Left lung (tissue), 10 donors: ENCODE data around the gene TPST1. TPM values are rescaled to one million over a fixed set of nuclear protein-coding genes. Genes with fewer than 3 reads are reported as not detected.

Source experiments
- ATAC-seq: fragments of 200-7000 bp; cut with Tn5 transposase; one replicate; pipeline ENCODE4 v1.9.1; 2020; ENCODE audit warnings: moderate library complexity
- DNase-seq, 4 donors: peaks; one replicate each; pipeline ENCODE4 v3.0.0-alpha.2; 2013 to 2020
- H3K27ac ChIP-seq, 2 donors: fragments of 200-600 bp; sonication (generic) in 1 of 2; one replicate each; pipeline versions ENCODE4 v1.5.0 to v1.8.0; 2020 to 2021
- H3K27me3 ChIP-seq, 2 donors: fragments of 200-600 bp; sonication (generic) in 1 of 2; one replicate each; pipeline versions ENCODE4 v1.5.0 to v1.8.0; 2020 to 2021
- H3K36me3 ChIP-seq, 2 donors: fragments of 200-600 bp; sonication (generic) in 1 of 2; one replicate each; pipeline versions ENCODE4 v1.5.0 to v1.8.0; 2020 to 2021
- H3K4me1 ChIP-seq, 2 donors: fragments of 200-600 bp; one replicate each; pipeline ENCODE4 v1.8.0; 2021
- H3K4me3 ChIP-seq, 2 donors: fragments of 200-600 bp; sonication (generic) in 1 of 2; one replicate each; pipeline versions ENCODE4 v1.5.0 to v1.8.0; 2020 to 2021; ENCODE audit warnings: mild to moderate bottlenecking in 1 of 2
- H3K9me3 ChIP-seq, 2 donors: fragments of 200-600 bp; sonication (generic) in 1 of 2; one replicate each; pipeline versions ENCODE4 v1.5.0 to v1.8.0; 2020 to 2021
- CTCF ChIP-seq, 2 donors: fragments of 200-600 bp; sonication (generic) in 1 of 2; IDR thresholded peaks; one replicate each; pipeline versions ENCODE4 v1.5.0 to v1.8.0; 2021; ENCODE audit warnings: antibody characterized with exemption in 2 of 2
- intact Hi-C, 2 donors: fragments of 100-400 bp; cut with DNase I; formaldehyde crosslinking; loops; one replicate each; pipeline versions ENCODE4 v1.11.2 to v1.14.2; 2022
- polyA plus RNA-seq, 6 donors: library from polyadenylated mRNA; unstranded; fragments of 120-200 nt; gene quantifications; one replicate each; pipeline ENCODE4 v1.2.1, GENCODE V29; 2013; ENCODE audit not compliant: insufficient read length in 6 of 6
- total RNA-seq, 2 donors: library from RNA; stranded (reverse); fragmentation: NEBNext Ultra II Directional; extraction: Animal tissue kit (Norgen Biotek cat#: 25700); gene quantifications; one replicate each; pipeline ENCODE4 v1.2.1, GENCODE V29; 2021
- donor health status: DM: no; HTN: yes; CAD: no.
- donor health status: DM: no; HTN: no; CAD: no.

Gene TPST1
- total and polyA plus RNA-seq, 8 donors, result 30.5 to 64.1 (median 50.4) TPM

- H3K27ac ChIP-seq, result no peak overlapping the region
- DNase-seq, result no peak
- no peak for TF ChIP-seq CTCF (IDR thresholded peaks at IDR 0.05)
These were observed 18.1 kb upstream of the TPST1 start for GRCh38 chr7:66186991-66187390.

GRCh38 chr7:66187905-66188304 lies 17.2 kb upstream of the TPST1 start:
- Histone ChIP-seq H3K9me3 (peaks cover 0 to 4% of the 10 kb centered on the region in 2 donors), H3K27ac (no peak overlapping the region), H3K4me3 (no peak overlapping the region), H3K27me3 (no peaks in the 10 kb centered on the region), H3K36me3 (no peaks in the 10 kb centered on the region), H3K4me1 (peaks cover 0 to 9% of the 10 kb centered on the region in 2 donors)
- no peak for TF ChIP-seq CTCF (IDR thresholded peaks at IDR 0.05)
- intact Hi-C loops, result no loop called here
- peak in 3 of 4 donors; percentile 37 to 72 (median 50) for DNase-seq
- ATAC-seq, result peak; percentile 58

More at GRCh38 chr7:66186991-66187390, 18.1 kb upstream of the TPST1 start:
- peaks cover 0 to 4% of the 10 kb centered on the region in 2 donors for H3K9me3 ChIP-seq
- no peaks in the 10 kb centered on the region for H3K27me3 ChIP-seq
- peaks cover 0 to 11% of the 10 kb centered on the region in 2 donors for H3K4me1 ChIP-seq
- H3K4me3 ChIP-seq, result no peak overlapping the region
- intact Hi-C loops, result no loop called here
- H3K36me3 ChIP-seq, result no peaks in the 10 kb centered on the region
- ATAC-seq, result no peak

GRCh38 chr7:66188645-66189044 lies 16.5 kb upstream of the TPST1 start:
- no peaks in the 10 kb centered on the region for H3K36me3 ChIP-seq
- no peak overlapping the region for H3K27ac ChIP-seq
- no peaks in the 10 kb centered on the region for H3K27me3 ChIP-seq
- H3K4me3 ChIP-seq, result no peak overlapping the region
- H3K4me1 ChIP-seq, result peaks cover 0 to 6% of the 10 kb centered on the region in 2 donors
- intact Hi-C loops, result no loop called here
- DNase-seq (no peak), ATAC-seq (no peak)
- peaks cover 0 to 4% of the 10 kb centered on the region in 2 donors for H3K9me3 ChIP-seq
- TF ChIP-seq CTCF (IDR thresholded peaks at IDR 0.05), result no peak

- Histone ChIP-seq H3K4me1 (peaks cover 0 to 6% of the 10 kb centered on the region in 2 donors), H3K27me3 (no peaks in the 10 kb centered on the region), H3K36me3 (no peaks in the 10 kb centered on the region), H3K27ac (no peak overlapping the region), H3K9me3 (peaks cover 0 to 4% of the 10 kb centered on the region in 2 donors), H3K4me3 (no peak overlapping the region)
- DNase-seq, result no peak
- ATAC-seq, result peak; percentile 68
- intact Hi-C loops, result no loop called here
- no peak for TF ChIP-seq CTCF (IDR thresholded peaks at IDR 0.05)
These were observed 15.2 kb upstream of the TPST1 start for GRCh38 chr7:66189695-66190503.

GRCh38 chr7:66190504-66190857 lies 14.7 kb upstream of the TPST1 start:
- Histone ChIP-seq H3K9me3 (peaks cover 0 to 4% of the 10 kb centered on the region in 2 donors), H3K27me3 (no peaks in the 10 kb centered on the region), H3K4me3 (no peak overlapping the region), H3K4me1 (peaks cover 0 to 6% of the 10 kb centered on the region in 2 donors), H3K36me3 (no peaks in the 10 kb centered on the region), H3K27ac (no peak overlapping the region)
- intact Hi-C loops, result no loop called here
- TF ChIP-seq CTCF (IDR thresholded peaks at IDR 0.05), result no peak
- DNase-seq (no peak), ATAC-seq (no peak)
